H9 (cell line): ENCODE results near the gene GRAP2. TPM values are rescaled to one million over a fixed set of nuclear protein-coding genes. Genes with fewer than 3 reads are reported as not detected.

Experiments used
- DNase-seq: peaks from one replicate; pipeline ENCODE4 v3.0.0-alpha.2; 2017
- H2AFZ ChIP-seq: one replicate; pipeline ENCODE4 v1.6.1; 2013; ENCODE audit warnings: mild to moderate bottlenecking, low read length, control low read depth, moderate library complexity
- H2AK5ac ChIP-seq: 2 replicates; pipeline ENCODE4 v1.6.1; 2013; ENCODE audit warnings: low read length, control low read depth, mixed read lengths; ENCODE audit not compliant: insufficient read length
- H2BK120ac ChIP-seq: one replicate; pipeline ENCODE4 v1.6.1; 2013; ENCODE audit warnings: low read depth, mild to moderate bottlenecking, low read length, control low read depth, inconsistent platforms; ENCODE audit not compliant: poor library complexity, severe bottlenecking
- H2BK12ac ChIP-seq: 2 replicates; pipeline ENCODE4 v1.6.1; 2013; ENCODE audit warnings: low read length, control low read depth, mixed read lengths, low read depth; ENCODE audit not compliant: insufficient read length
- H2BK15ac ChIP-seq: 2 replicates; pipeline ENCODE4 v1.6.1; 2013; ENCODE audit warnings: low read depth, low read length, control low read depth
- H2BK20ac ChIP-seq: one replicate; pipeline ENCODE4 v1.6.1; 2013; ENCODE audit warnings: low read depth, mild to moderate bottlenecking, low read length, control low read depth, inconsistent platforms; ENCODE audit not compliant: poor library complexity, severe bottlenecking
- H2BK5ac ChIP-seq: 2 replicates; pipeline ENCODE4 v1.6.1; 2013; ENCODE audit warnings: low read length, control low read depth, mixed read lengths; ENCODE audit not compliant: insufficient read length
- H3K14ac ChIP-seq: 2 replicates; pipeline ENCODE4 v1.6.1; 2013; ENCODE audit warnings: low read length, control low read depth; ENCODE audit not compliant: insufficient read depth
- H3K18ac ChIP-seq: 2 replicates; pipeline ENCODE4 v1.6.1; 2013; ENCODE audit warnings: low read depth, mild to moderate bottlenecking, mixed read lengths, low read length, control low read depth; ENCODE audit not compliant: insufficient read length
- H3K23ac ChIP-seq: 2 replicates; pipeline ENCODE4 v1.6.1; 2013; ENCODE audit warnings: low read length, control low read depth, mixed read lengths, low read depth; ENCODE audit not compliant: insufficient read length
- H3K23me2 ChIP-seq: 2 replicates; pipeline ENCODE4 v1.6.1; 2013; ENCODE audit warnings: low read depth, mild to moderate bottlenecking, mixed read lengths, low read length, control low read depth; ENCODE audit not compliant: insufficient read length, poor library complexity, severe bottlenecking
- H3K27ac ChIP-seq: 2 replicates; pipeline ENCODE4 v1.5.1; 2013; ENCODE audit warnings: low read length, control low read depth, mixed read lengths, low read depth; ENCODE audit not compliant: insufficient read length
- H3K27me3 ChIP-seq: 2 replicates; pipeline ENCODE4 v1.6.1; 2013; ENCODE audit warnings: low read length, control low read depth, inconsistent platforms; ENCODE audit not compliant: insufficient read depth
- H3K4ac ChIP-seq: 2 replicates; pipeline ENCODE4 v1.6.1; 2013; ENCODE audit warnings: low read depth, mild to moderate bottlenecking, control low read depth, inconsistent platforms, low read length, moderate library complexity
- H3K4me1 ChIP-seq: 2 replicates; pipeline ENCODE4 v1.6.1; 2013; ENCODE audit warnings: low read length, control low read depth, inconsistent platforms; ENCODE audit not compliant: insufficient read depth
- H3K4me2 ChIP-seq: 2 replicates; pipeline ENCODE4 v1.6.1; 2013; ENCODE audit warnings: low read length, control low read depth, mixed read lengths; ENCODE audit not compliant: insufficient read length, insufficient read depth
- H3K56ac ChIP-seq: 2 replicates; pipeline ENCODE4 v1.6.1; 2013; ENCODE audit warnings: low read depth, mild to moderate bottlenecking, mixed read lengths, low read length, control low read depth; ENCODE audit not compliant: insufficient read length
- H3K79me1 ChIP-seq: 2 replicates; pipeline ENCODE4 v1.6.1; 2013; ENCODE audit warnings: low read depth, mild to moderate bottlenecking, moderate library complexity, low read length, control low read depth, inconsistent platforms; ENCODE audit not compliant: insufficient read depth, poor library complexity, severe bottlenecking
- H3K79me2 ChIP-seq: 2 replicates; pipeline ENCODE4 v1.6.1; 2013; ENCODE audit warnings: low read length, control low read depth, inconsistent platforms; ENCODE audit not compliant: insufficient read depth
- H3K9ac ChIP-seq: 2 replicates; pipeline ENCODE4 v1.6.1; 2013; ENCODE audit warnings: low read length, control low read depth, mixed read lengths; ENCODE audit not compliant: insufficient read length; ENCODE audit errors: extremely low read depth
- H3K9me3 ChIP-seq: one replicate; pipeline ENCODE4 v1.6.1; 2013; ENCODE audit warnings: low read depth, low read length, inconsistent platforms; ENCODE audit not compliant: control insufficient read depth
- H3T11ph ChIP-seq: one replicate; pipeline ENCODE4 v1.6.1; 2013; ENCODE audit warnings: mild to moderate bottlenecking, low read length, control low read depth, inconsistent platforms
- H4K20me1 ChIP-seq: one replicate; pipeline ENCODE4 v1.6.1; 2013; ENCODE audit not compliant: control insufficient read depth, insufficient read length, insufficient read depth
- H4K5ac ChIP-seq: 2 replicates; pipeline ENCODE4 v1.6.1; 2013; ENCODE audit warnings: low read depth, mild to moderate bottlenecking, mixed read lengths, low read length, control low read depth; ENCODE audit not compliant: insufficient read length
- H4K8ac ChIP-seq: replicated peaks from 2 replicates; pipeline ENCODE4 v1.6.1; 2013; ENCODE audit warnings: low read length, control low read depth, mixed read lengths, low read depth; ENCODE audit not compliant: insufficient read length
- H4K91ac ChIP-seq: 2 replicates; pipeline ENCODE4 v1.6.1; 2013; ENCODE audit warnings: low read depth, mild to moderate bottlenecking, moderate library complexity, mixed read lengths, low read length, control low read depth; ENCODE audit not compliant: insufficient read length
- H3K27ac Mint-ChIP-seq, 3 experiments: 2 replicates in 2 of 3; 3 replicates in 1 of 3; pipeline ENCODE4 v1.8.0; 2020 to 2021; ENCODE audit warnings: mixed read lengths in 3 of 3, mild to moderate bottlenecking in 1 of 3, moderate library complexity in 1 of 3
- H3K27me3 Mint-ChIP-seq: 2 replicates; pipeline ENCODE4 v1.8.0; 2021; ENCODE audit warnings: low read depth, mild to moderate bottlenecking, moderate library complexity, mixed read lengths
- H3K36me3 Mint-ChIP-seq, 3 experiments: 2 replicates in 2 of 3; 3 replicates in 1 of 3; pipeline ENCODE4 v1.8.0; 2020 to 2021; ENCODE audit warnings: low read depth in 3 of 3, mixed read lengths in 3 of 3; ENCODE audit not compliant: insufficient read depth in 1 of 3
- H3K4me1 Mint-ChIP-seq, 2 experiments: 2 replicates each; pipeline ENCODE4 v1.8.0; 2020; ENCODE audit warnings: mixed read lengths in 2 of 2
- H3K4me3 Mint-ChIP-seq, 2 experiments: 2 replicates in 1 of 2; 3 replicates in 1 of 2; pipeline ENCODE4 v1.8.0; 2020 to 2021; ENCODE audit warnings: mild to moderate bottlenecking in 2 of 2, mixed read lengths in 2 of 2, moderate library complexity in 1 of 2
- H3K9me3 Mint-ChIP-seq, 2 experiments: 2 replicates in 1 of 2; 3 replicates in 1 of 2; pipeline ENCODE4 v1.8.0; 2020; ENCODE audit warnings: mild to moderate bottlenecking in 2 of 2, mixed read lengths in 2 of 2, moderate library complexity in 1 of 2
- CTCF ChIP-seq: fragments of 200-600 bp; sonication (generic); conservative IDR thresholded peaks from 3 replicates; pipeline ENCODE4 v1.8.0; 2021; ENCODE audit warnings: antibody characterized with exemption, mild to moderate bottlenecking
- WGBS: extraction: QIAGEN DNeasy Blood & Tissue Kit; methylation state at CpG from one replicate; pipeline ENCODE4 v1.1.7; 2013; ENCODE audit warnings: missing lambda C conversion rate, low lambda C conversion rate, mixed read lengths; ENCODE audit not compliant: insufficient read length; ENCODE audit errors: extremely low coverage; 5-methylcytosine and 5-hydroxymethylcytosine counted together
- total RNA-seq: library from RNA; stranded (reverse); gene quantifications from 2 replicates; pipeline ENCODE4 v1.2.1, GENCODE V29; 2021

The GRAP2 gene
- total RNA-seq, 1 experiment from 2014 or later = not detected

DNA sequence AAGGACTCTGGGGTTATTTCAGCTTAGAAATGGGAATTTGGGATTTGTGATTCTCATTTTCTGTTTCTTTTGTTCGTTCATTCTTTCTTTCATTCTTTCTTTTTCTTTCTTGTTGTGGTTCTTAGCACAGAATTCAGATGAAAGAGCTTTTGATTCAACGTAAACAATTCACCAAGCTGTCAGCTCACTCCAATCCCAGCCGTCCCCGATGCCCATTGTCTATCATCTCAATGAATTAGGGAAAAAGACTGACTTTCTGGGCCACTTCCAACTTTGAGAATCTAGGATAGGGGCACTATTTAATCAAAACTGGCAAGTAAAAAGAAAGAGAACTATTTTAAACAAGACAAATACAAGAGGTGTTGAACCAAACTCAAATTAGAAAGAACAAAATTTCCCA, 34.2 kb downstream of the GRAP2 start:
- Histone ChIP-seq H2BK15ac (no peak overlapping the region), H2AFZ (no peak overlapping the region), H3T11ph (no peak overlapping the region), H3K4me2 (no peak overlapping the region), H3K56ac (no peak overlapping the region), H3K9ac (no peak overlapping the region), H2AK5ac (no peak overlapping the region), H4K91ac (no peak overlapping the region), H3K23me2 (no peaks in the 10 kb centered on the region), H3K79me1 (no peaks in the 10 kb centered on the region), H3K27ac (no peak overlapping the region), H3K23ac (no peak overlapping the region), H3K14ac (no peak overlapping the region), H3K4me1 (no peaks in the 10 kb centered on the region; the same call in 1 of the 2 replicates), H4K8ac (no peak overlapping the region), H4K20me1 (no peaks in the 10 kb centered on the region), H2BK5ac (no peak overlapping the region), H3K79me2 (no peaks in the 10 kb centered on the region), H2BK120ac (no peak overlapping the region), H2BK20ac (no peak overlapping the region), H2BK12ac (no peak overlapping the region), H4K5ac (no peak overlapping the region), H3K9me3 (no peaks in the 10 kb centered on the region), H3K18ac (no peak overlapping the region), H3K4ac (no peak overlapping the region), H3K27me3 (no peaks in the 10 kb centered on the region)
- H3K4me3 Mint-ChIP-seq = no peak overlapping the region
- H3K36me3 Mint-ChIP-seq = no peaks in the 10 kb centered on the region
- no peaks in the 10 kb centered on the region for H3K9me3 Mint-ChIP-seq
- no peak for TF ChIP-seq CTCF
- no CpG with 5 or more reads among the region's 4 CpGs for WGBS
- DNase-seq = no peak
- no peak overlapping the region; a peak in 1 of 7 replicates for H3K27ac Mint-ChIP-seq
- H3K4me1 Mint-ChIP-seq = peaks cover 34 to 45% of the 10 kb centered on the region in 2 experiments
- no peaks in the 10 kb centered on the region for H3K27me3 Mint-ChIP-seq
